Measurements from ENCODE around the gene OTOF.
"Not testable (repeated sequence)": the region's sequence is repeated elsewhere in the genome, so short reads cannot be mapped to it uniquely, and the experiment has no call there.

- not testable (repeated sequence) for TF ChIP-seq POLR2A (IDR thresholded peaks at IDR 0.05; ENCODE audit: low read depth, low read length); POLR2AphosphoS5 (IDR thresholded peaks at IDR 0.05; ENCODE audit: low read depth, low read length); TAF1 (IDR thresholded peaks at IDR 0.05; ENCODE audit: borderline replicate concordance, low read depth, low read length)
Observed at GRCh38 chr2:26468544-26468943, 9.4 kb downstream of the OTOF start.

All from GM12892 (cell line).